Muscle layer of colon (tissue), 2 donors: Measurements from ENCODE around the gene PSORS1C2.
A peak's percentile ranks its signal among the peaks of the same experiment; 100 is the strongest.

Experiments used
- H3K27ac ChIP-seq: one replicate; pipeline ENCODE4 v1.7.0; 2013; ENCODE audit warnings: low read depth, mild to moderate bottlenecking, low read length, moderate library complexity
- H3K27me3 ChIP-seq, 2 donors: one replicate each; pipeline ENCODE4 v1.7.0; 2013; ENCODE audit warnings: low read length in 2 of 2, mild to moderate bottlenecking in 2 of 2; ENCODE audit not compliant: insufficient read depth in 2 of 2, control insufficient read depth in 1 of 2
- H3K36me3 ChIP-seq: one replicate; pipeline ENCODE4 v1.7.0; 2013; ENCODE audit warnings: mild to moderate bottlenecking, low read length; ENCODE audit not compliant: insufficient read depth
- H3K4me1 ChIP-seq: one replicate; pipeline ENCODE4 v1.7.0; 2013; ENCODE audit warnings: mild to moderate bottlenecking, low read length; ENCODE audit not compliant: insufficient read depth
- H3K4me3 ChIP-seq, 2 donors: one replicate each; pipeline ENCODE4 v1.7.0; 2013; ENCODE audit warnings: low read length in 2 of 2, low read depth in 1 of 2, mild to moderate bottlenecking in 1 of 2, moderate library complexity in 1 of 2
- H3K9ac ChIP-seq: one replicate; pipeline ENCODE4 v1.7.0; 2013; ENCODE audit warnings: low read length
- H3K9me3 ChIP-seq: one replicate; pipeline ENCODE4 v1.7.0; 2013; ENCODE audit warnings: mild to moderate bottlenecking, low read length
- donor health status: abdominal sarcoma.
- donor health status: Adenocarcinoma of cecum.

PSORS1C2 gene

DNA sequence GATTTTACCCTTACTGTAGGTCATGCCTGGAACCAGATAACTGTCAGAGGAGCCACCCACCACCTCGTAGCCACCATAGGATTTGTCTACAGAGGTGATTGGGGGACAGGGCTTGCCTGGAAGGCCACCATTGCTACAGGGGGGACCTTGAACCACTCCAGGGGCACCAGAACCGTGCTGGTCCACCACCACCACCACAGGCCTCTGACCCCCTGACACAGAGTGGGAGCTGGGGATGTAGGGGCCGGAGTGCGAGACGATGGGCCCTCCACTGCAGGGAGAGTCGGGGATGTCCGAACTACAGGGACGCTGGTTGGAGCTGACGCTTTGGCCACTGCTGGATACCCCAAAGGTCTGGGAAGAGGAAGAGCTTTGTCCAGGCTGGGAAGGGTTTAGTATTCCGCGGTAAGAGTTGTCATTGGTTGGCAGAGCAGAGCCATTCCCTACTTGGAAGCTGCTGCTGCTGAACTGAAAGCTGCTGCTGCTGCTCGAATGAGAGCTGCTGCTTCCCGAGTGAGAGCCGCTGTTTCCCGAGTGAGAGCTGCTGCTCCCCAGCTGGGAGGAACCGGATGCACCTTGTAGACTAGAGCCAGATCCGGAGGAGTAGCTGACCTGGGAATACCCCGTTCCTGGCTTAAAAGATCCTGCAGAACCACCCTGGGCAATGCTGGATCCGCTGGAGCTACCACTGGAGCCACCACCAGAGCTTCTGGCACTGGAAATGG, 22.0 kb downstream of the PSORS1C2 start:
- Histone ChIP-seq H3K4me1 (peaks cover 35% of the 10 kb centered on the region), H3K27ac (peak overlapping the region; percentile 19), H3K27me3 (no peaks in the 10 kb centered on the region), H3K9ac (no peak overlapping the region), H3K36me3 (no peaks in the 10 kb centered on the region), H3K4me3 (peak overlapping the region in 1 of 2 donors; percentile 21), H3K9me3 (no peaks in the 10 kb centered on the region)

DNA sequence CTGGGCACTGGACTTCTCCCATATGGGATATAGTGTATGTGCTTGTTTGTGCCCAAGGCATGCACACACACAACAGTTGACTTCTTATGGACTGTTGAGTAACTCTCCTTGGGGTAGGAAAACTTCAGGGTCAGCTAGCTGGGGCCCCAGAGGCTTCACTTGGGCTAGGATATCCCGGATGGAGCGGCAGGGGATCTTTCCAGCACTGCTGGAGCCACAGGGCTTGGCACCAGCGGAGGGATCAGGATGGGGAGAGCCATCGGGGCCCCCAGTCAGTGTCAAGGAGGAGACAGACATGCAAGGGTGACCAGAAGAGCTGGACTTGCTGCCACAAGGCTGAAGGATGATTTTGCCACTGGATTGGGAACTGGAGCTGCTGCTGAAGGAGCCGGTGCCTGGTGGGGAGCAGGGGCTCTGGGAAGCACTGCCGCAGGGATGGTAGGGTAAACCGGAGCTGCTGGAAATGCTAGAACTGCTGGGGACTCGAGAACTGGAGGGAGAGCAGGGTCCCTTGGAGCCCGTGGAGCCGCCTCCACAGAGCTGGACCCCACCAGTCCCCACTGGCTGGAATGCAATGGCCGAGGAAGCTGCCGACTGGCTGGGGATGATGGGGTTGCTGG, 22.8 kb downstream of the PSORS1C2 start:
- Histone ChIP-seq H3K27me3 (no peaks in the 10 kb centered on the region), H3K27ac (no peak overlapping the region), H3K4me1 (peaks cover 33% of the 10 kb centered on the region), H3K4me3 (no peak overlapping the region), H3K36me3 (no peaks in the 10 kb centered on the region), H3K9ac (no peak overlapping the region), H3K9me3 (no peaks in the 10 kb centered on the region)

DNA sequence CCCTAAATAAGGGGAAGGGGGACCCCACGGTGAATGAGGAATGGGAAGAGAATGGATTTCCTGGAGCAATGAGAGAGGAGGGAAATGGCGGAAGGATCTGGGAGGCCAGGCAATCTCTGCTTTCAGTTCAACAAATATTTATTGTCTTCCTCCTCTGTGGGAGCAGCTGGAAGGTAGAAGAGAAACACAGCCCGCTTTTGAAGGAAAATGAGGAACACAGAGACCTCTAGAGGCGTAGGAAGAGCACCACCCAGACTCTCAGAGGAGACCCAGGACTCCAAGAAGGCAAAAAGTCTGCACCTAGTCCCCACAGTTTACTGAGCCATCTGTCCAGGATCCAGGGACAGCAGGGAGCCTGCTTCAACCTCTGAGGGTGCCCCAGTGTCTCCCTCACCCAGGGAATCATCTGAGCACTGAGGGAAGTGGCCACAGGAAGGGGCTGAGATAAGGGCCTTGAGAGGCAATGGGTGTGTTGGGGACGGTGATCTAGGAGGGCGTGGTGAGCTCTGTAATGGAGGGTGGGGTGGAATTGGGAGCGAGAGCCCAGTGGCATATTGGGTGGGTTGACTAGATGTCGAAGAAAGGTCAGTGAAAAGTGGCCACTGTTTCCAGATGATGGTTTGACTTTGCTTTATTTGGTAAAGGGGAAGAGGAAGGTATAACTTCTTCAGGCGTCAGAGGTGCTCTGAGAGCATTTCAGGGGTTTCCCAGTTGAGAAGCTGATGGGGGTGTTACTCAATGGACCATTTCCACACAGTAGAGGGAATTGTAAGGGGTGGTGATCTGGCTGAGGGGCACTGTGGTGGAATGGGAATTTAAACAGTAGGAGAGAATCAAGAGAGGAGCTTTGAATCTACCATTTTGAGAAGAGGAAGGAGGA, 23.7 kb downstream of the PSORS1C2 start:
- H3K9ac ChIP-seq: peak overlapping the region; percentile 9
- peak overlapping the region; percentile 68 for H3K27ac ChIP-seq
- H3K4me3 ChIP-seq: peak overlapping the region in 1 of 2 donors; percentile 37
- H3K36me3 ChIP-seq: no peaks in the 10 kb centered on the region
- H3K9me3 ChIP-seq: no peaks in the 10 kb centered on the region
- H3K27me3 ChIP-seq: no peaks in the 10 kb centered on the region
- H3K4me1 ChIP-seq: peaks cover 33% of the 10 kb centered on the region

DNA sequence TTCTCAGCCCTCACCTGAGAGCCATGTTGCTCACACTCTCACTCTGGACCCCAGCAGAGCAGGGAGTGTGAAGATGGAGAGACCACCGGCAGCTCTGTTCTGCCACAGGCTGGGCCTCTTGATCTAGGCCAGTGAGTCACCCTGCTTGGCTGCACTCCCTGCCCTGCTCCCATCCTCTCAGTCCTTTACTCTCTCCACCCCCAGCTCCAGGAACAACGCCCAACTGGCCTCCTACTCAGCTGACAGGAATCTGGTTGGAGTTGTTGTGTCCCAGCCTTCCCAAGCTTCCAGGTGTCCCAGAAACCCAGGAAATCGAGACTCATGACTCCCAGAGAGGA, 24.4 kb downstream of the PSORS1C2 start, which contains the start of gene PSORS1C1:
PSORS1C1 (plus strand) TSS at position 260 of the 338 bp plus-strand sequence. CDS start 14,833 bp downstream, outside the sequence.
- Histone ChIP-seq H3K27ac (peak within 1 kb of the TSS; percentile 68), H3K36me3 (no peaks in the 10 kb centered on the region), H3K4me1 (peaks cover 33% of the 10 kb centered on the region), H3K27me3 (no peaks in the 10 kb centered on the region), H3K9ac (peak within 1 kb of the TSS; percentile 9), H3K9me3 (no peaks in the 10 kb centered on the region), H3K4me3 (peak within 1 kb of the TSS in 1 of 2 donors; percentile 37)

DNA sequence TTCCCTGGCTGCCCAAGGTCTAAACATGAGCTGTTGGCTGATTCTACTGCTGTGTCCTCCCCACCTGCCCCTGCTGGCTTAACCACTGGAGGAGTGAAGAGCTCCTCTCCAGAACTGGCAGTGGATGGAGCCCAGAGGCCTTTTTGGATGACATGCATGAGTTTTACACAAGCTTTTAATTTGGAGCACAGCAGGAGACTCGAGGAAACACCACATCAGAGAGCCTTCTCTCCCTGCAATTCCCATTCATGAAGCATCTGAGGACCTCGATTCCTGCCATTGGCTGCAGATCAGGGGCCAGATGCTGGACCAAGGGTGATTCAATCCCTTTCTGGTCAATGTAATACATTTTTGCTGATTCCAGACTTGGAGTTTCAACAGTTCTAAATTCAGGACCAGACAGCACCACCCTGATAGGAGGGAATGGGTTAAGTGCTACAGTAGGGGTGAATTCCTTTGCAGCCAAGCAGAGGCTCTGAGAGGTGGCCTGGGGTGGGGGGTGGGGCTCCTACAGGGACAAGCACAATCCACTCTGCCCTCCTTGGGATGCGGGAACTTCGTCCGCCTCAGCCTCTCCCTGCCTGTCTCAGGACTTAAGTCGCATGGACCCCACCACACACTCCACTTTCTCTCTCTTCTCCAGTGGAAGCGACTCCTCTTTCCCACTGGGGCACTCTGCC, 24.9 kb downstream of the PSORS1C2 start:
- Histone ChIP-seq H3K36me3 (no peaks in the 10 kb centered on the region), H3K4me3 (peak overlapping the region in 1 of 2 donors; percentile 37), H3K9me3 (no peaks in the 10 kb centered on the region), H3K9ac (no peak overlapping the region), H3K27ac (peak overlapping the region; percentile 68), H3K4me1 (peaks cover 33% of the 10 kb centered on the region), H3K27me3 (no peaks in the 10 kb centered on the region)

DNA sequence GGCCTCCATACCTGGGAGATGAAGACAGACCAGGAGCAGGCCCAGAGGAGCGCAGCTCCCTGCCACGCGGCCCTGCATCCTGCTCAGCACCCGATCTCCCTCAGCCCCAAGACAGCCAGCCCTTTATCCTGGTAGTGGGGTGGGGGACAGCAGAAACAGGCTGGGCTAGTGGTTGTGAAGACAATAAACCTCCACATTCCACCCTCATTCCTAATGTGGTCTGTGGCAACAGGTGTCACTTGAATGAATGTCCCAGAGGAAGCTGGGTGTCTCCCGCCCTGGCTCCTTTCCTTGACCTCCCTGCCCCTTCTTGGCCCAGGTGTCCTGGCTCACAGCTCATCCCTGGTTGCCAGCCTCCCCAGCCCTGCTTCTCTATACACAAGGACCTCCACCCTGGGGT, 26.4 kb downstream of the PSORS1C2 start, which contains the start of gene C6orf15:
C6orf15 (minus strand) TSS at position 98 of the 400 bp plus-strand sequence; CDS start at position 78, 20 bp downstream.
- H3K27ac ChIP-seq: no peak within 1 kb of the TSS
- H3K4me3 ChIP-seq: no peak within 1 kb of the TSS
- no peaks in the 10 kb centered on the region for H3K27me3 ChIP-seq
- H3K36me3 ChIP-seq: no peaks in the 10 kb centered on the region
- no peaks in the 10 kb centered on the region for H3K9me3 ChIP-seq
- H3K9ac ChIP-seq: no peak within 1 kb of the TSS
- H3K4me1 ChIP-seq: peaks cover 32% of the 10 kb centered on the region

DNA sequence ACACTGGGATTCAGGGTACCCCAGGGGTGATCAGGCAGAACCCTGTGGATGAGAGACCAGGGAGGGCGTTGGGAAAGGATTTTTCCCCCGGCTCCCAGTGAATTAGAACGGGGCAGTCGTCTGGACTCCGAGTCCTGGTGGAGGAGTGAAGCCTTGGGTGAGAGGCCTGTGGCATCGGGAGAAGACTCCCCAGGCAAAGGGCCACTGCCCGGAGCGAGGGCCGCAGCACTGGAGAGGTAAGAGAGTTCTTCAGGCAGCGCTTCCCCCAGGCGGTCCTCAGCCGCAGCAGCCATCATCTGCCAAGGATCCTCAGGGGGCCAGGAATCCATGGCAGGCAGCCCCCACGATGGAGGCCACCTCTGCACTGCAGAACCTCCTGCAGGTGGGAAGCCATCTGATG, 27.2 kb downstream of the PSORS1C2 start:
- H3K9me3 ChIP-seq: no peaks in the 10 kb centered on the region
- peaks cover 29% of the 10 kb centered on the region for H3K4me1 ChIP-seq
- H3K27ac ChIP-seq: no peak overlapping the region
- no peaks in the 10 kb centered on the region for H3K27me3 ChIP-seq
- H3K9ac ChIP-seq: no peak overlapping the region
- H3K4me3 ChIP-seq: no peak overlapping the region
- no peaks in the 10 kb centered on the region for H3K36me3 ChIP-seq

DNA sequence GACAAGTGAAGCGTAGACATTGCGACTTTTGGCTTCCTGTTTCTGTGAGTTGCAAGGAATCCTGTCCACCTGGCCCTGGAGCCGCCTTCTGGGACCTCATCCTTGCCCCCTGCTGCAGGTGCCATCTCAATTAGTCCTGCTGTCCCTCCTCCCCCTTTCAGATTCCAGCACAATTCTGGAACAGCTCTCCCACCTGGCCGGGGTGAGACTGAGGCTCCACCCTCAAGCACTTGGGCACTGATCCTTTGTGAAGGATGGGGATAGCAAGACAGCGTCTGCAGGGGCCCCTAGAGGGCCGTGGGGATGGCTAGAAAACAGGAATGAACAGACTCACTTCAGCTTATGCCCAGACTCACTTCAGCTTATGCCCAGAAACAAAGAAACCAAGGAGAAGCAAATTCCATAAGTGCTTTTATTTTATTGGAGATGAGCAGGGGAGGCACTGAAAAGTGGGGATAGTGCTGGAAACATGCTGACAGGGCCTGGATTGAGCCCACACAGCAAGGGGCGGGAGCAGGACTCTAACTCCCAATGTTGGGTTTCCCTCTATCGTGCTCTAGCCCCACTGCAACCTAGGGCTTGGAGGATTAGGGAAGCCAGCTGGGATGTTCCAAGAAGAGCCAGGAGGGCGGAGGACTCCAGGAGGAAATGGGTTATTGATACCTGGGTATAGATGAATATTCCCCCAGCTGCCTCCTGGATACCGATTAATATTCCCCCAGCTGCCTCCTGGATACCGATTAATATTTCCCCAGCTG, 27.9 kb downstream of the PSORS1C2 start:
- Histone ChIP-seq H3K36me3 (no peaks in the 10 kb centered on the region), H3K27ac (no peak overlapping the region), H3K9ac (no peak overlapping the region), H3K4me1 (peaks cover 26% of the 10 kb centered on the region), H3K27me3 (no peaks in the 10 kb centered on the region), H3K9me3 (no peaks in the 10 kb centered on the region), H3K4me3 (no peak overlapping the region)

DNA sequence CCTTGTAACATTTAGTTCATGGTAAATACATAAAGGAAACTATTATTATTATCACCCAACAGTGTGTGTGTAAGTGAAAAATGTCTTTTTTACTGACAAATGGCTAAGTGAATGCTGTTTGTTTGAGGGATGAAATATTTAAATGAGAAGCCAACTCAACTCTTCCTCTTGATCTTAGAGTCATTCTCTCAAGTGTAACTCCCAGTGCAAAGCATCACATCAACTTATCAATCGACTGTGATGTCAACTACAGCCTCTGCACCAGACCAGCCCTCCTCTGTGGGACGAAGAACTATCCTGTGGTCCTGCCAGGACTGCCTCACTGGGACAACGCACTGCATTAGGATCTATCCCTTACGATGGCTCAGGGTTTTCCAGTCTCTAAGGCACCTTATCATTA, 31.8 kb downstream of the PSORS1C2 start:
- no peaks in the 10 kb centered on the region for H3K4me1 ChIP-seq
- H3K9me3 ChIP-seq: no peaks in the 10 kb centered on the region
- H3K9ac ChIP-seq: no peak overlapping the region
- no peaks in the 10 kb centered on the region for H3K27me3 ChIP-seq
- no peak overlapping the region for H3K4me3 ChIP-seq
- no peaks in the 10 kb centered on the region for H3K36me3 ChIP-seq
- no peak overlapping the region for H3K27ac ChIP-seq

DNA sequence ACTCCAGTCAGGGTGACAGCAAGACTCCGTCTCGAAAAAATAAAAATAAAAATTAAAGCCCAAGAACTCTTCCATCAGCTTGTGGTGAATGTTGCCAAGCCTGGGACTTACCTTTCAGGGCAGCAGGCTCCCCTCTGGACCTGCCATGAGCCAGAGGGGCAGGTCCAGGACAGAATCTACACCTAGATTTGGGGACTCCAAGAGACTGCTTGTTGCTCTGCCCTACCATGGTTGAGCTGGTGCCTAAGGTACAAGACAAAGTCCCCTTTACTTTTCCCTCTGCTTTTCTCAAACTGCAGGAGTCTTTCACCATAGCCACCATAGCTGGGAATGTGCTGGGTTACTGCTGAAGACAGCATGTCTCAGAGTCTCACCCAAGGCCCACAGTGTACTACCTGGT, 35.7 kb downstream of the PSORS1C2 start:
- Histone ChIP-seq H3K4me3 (no peak overlapping the region), H3K27me3 (no peaks in the 10 kb centered on the region), H3K9me3 (no peaks in the 10 kb centered on the region)

More for the DNA sequence above, 35.7 kb downstream of the PSORS1C2 start:
- Histone ChIP-seq H3K9ac (no peak overlapping the region), H3K36me3 (no peaks in the 10 kb centered on the region), H3K27ac (no peak overlapping the region), H3K4me1 (no peaks in the 10 kb centered on the region)
